Measurements from ENCODE around the gene BTRC.
"Not testable (repeated sequence)": the region's sequence is repeated elsewhere in the genome, so short reads cannot be mapped to it uniquely, and the experiment has no call there.

Gene BTRC

GRCh38 chr10:101351017-101351416 is 2.9 kb upstream of the BTRC start:
- no peak for DNase-seq

GRCh38 chr10:101351477-101351876 is 2.5 kb upstream of the BTRC start:
- no peak for DNase-seq

- DNase-seq, result not testable (repeated sequence)
These were observed 1.1 kb upstream of the BTRC start for GRCh38 chr10:101352857-101353256.

GRCh38 chr10:101354328-101355071 is 535 bp downstream of the BTRC start:
- DNase-seq, result peak; percentile 19

- no peak for DNase-seq
These were observed 1.2 kb downstream of the BTRC start for GRCh38 chr10:101355072-101355706.

GRCh38 chr10:101356132-101356531 is 2.2 kb downstream of the BTRC start:
- DNase-seq, result no peak

GRCh38 chr10:101357958-101358357 is 4.0 kb downstream of the BTRC start:
- no peak for DNase-seq

GRCh38 chr10:101358706-101359300 is 4.8 kb downstream of the BTRC start:
- DNase-seq, result no peak

GRCh38 chr10:101360090-101360489 is 6.1 kb downstream of the BTRC start:
- not testable (repeated sequence) for DNase-seq

- DNase-seq, result not testable (repeated sequence)
These were observed 6.9 kb downstream of the BTRC start for GRCh38 chr10:101360841-101361240.

GRCh38 chr10:101363850-101364400 is 10.0 kb downstream of the BTRC start:
- DNase-seq, result no peak

GRCh38 chr10:101364721-101365120 is 10.8 kb downstream of the BTRC start:
- no peak for DNase-seq

- DNase-seq, result no peak
These were observed 13.8 kb downstream of the BTRC start for GRCh38 chr10:101367569-101368453.

GRCh38 chr10:101373063-101373462 is 19.1 kb downstream of the BTRC start:
- DNase-seq, result no peak

- DNase-seq, result not testable (repeated sequence)
These were observed 20.0 kb downstream of the BTRC start for GRCh38 chr10:101373993-101374392.

- DNase-seq, result no peak
These were observed 21.1 kb downstream of the BTRC start for GRCh38 chr10:101375076-101375475.

GRCh38 chr10:101379663-101380352 is 25.8 kb downstream of the BTRC start:
- no peak for DNase-seq

- DNase-seq, result no peak
These were observed 26.5 kb downstream of the BTRC start for GRCh38 chr10:101380353-101381017.

GRCh38 chr10:101385866-101386658 is 32.1 kb downstream of the BTRC start:
- DNase-seq, result no peak

- no peak for DNase-seq
These were observed 32.8 kb downstream of the BTRC start for GRCh38 chr10:101386659-101387259.

Data from NCI-H1694 treated with DMSO at 0.1 percent for 48 hours (cell line).